ENCODE measurements around the gene PDE4D.
A peak's percentile ranks its signal among the peaks of the same experiment; 100 is the strongest.

The PDE4D gene

DNA sequence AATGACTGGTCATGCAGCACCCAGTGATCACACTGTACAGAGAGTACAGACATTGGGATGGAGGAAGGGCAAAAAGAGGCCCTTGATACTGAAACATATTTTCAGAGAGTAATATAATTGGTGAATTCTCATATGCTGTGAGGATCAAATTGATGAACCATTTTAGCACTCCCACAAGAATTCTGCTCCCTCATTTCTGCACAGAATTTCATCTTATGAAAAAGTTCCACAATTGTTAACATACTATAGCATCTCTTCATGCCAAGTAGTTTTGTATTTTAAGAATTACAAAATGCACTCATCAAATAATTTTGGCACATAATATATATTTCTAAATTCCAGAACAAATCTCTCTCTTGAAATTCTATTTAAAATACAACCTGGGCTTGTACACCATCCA lies 351.2 kb downstream of the PDE4D start:
- no peak for FAIRE-seq

DNA sequence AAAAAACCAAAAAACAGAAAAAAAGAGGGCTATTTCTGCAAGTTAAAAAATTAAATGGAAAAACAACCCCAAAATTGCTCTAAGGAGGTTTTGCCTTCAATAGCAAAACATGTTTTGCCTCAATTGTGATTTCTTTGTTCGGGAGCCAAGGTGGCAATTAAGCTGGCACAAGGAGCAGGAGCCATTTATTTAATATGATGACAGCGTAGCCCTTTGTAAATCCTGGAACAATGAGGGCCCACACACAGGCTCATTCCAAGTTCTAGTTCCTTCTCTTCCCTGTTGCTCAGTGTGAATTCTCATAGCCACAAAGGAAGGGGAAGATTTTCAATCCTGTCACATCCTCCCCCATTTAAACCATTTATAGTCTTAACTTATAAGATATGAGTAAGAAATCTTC lies 353.2 kb downstream of the PDE4D start:
- peak; percentile 45 for FAIRE-seq

DNA sequence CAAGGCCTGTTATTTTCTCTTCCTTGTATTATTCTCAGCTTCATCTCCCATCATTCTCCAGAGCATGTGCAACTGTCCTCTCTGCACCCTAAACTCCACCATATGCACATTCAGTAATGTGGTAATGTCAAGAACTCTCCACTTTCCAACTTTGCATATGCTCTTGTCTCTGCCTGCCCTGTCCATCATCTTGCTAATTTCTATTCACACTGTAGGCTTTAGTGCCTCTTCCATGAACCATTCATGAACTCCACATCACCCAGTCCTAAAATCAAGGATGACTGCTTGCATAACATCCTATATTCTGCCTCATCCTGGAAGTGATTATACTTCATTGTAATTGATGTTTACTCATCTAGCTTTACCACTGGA lies 354.8 kb downstream of the PDE4D start:
- FAIRE-seq, result no peak

DNA sequence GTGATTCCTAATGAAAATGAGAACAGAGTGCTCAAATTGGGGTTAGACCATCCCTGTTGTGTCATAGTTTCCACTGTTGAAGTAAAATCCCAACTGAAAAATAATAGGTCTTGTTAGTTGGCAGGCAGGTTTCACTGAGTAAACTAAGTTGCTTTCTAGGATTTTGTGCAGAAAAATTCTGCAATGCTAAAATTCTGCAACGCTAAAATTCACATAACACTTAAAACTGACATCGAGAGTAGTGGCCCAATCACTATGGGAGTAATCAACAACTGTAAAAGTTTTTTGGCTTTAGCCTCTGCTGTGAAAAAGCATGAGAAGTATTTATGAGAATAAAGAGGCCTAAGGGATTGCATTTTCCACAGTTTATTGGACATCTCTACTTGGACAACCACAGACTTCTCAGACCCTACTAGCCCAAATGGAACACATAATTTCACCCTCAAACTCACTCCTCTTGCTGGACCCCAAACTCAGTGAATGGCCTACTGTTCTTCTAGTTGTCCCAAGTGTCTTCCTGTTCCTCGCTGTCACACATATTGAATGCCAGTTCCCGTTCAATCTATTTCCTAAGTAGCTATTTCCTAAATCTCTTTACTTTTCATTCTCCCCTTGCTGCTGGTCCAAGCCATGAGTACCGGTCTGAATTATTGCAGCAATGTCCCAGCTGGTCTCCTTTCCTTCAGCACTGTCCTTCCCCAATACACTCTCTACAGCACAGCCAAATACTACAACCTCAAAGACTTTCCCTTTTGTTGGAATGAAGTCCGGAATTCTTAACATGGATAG lies 355.4 kb downstream of the PDE4D start:
- FAIRE-seq, result no peak

DNA sequence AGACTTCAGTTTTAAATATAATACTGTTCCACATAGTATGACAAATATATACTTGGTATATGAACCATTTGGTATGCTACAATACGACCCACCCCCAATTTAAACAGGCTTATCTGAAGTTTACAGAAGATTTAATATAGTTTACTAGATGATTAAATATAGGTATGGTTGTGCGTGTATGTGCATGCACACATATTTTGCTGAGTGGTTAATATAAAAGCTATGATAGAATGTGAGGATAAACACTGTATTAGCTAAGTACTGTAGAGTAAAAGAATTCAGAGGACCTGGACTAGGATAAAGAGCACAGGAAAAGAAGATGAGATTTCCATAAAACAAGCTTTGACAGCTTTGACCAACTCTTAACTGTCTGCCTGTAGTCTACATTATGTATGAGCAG lies 356.7 kb downstream of the PDE4D start:
- no peak for FAIRE-seq

DNA sequence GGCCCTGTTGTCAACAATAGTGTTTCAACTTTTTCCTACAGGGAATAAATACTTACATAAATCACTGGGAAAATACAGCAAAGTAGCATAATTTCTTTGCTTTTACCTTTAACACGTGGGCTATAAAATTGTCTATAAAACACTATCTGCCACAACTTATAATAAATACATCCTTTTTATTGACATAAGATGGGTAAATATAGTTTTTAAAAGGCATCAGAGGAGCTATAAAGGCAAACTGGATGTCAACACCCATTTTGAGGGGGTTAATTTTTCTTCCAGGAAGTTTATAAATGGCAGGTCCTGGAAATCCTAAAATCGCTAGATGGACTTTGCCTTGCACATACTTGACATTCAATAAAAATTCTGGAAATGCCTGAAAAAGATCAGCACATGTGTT lies 358.0 kb downstream of the PDE4D start:
- no peak for FAIRE-seq

DNA sequence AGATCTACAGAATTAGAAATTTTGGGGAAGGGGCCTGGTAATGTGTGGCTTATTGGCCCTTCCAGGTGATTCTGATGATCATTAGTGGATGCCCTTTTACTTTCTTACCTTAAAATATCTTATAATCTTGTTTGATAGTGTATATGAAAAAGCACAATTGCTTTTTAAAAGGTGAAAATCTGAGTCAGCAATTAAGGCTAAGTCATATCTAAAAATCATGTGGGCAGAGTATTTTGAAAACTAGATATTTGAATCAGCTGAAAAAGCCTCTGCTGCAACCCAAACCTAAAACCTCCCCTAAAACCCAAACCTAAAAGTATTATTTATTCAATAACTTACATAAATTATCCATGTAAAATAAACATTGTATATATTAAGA lies 359.8 kb downstream of the PDE4D start:
- no peak for FAIRE-seq

DNA sequence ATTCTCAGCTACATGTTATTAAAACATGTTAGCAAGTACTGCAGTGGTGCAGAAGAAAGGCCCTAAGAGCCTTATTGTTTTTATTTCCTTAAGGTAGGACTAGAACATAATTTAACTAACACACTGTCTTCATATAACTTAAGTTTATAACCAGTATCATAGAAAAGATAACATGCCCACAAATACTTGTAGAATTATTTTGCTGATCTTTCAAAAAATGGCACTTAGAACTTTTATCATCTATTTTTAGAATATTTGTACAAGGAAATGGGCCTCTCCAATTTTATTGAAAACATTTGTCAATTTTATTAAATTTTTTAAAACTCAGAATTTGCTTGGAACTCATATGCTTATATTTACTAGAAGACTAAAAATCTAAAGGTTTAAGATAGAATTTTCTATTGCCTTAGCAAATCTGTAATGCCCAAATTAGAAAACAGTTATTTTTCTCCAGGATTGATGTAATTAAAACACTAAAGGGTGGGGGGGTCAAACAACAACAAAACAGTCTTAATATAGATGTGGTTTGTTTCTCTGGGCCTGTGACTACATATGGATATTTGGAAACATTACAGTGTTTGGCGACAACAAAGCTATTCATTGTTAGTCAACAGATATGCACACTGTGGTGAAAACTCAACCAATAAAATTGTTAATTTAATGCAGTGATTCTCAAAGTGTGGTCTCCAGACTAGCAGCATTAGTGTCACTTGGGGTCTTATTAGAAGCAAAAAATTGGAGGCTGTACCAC lies 360.4 kb downstream of the PDE4D start:
- peak; percentile 38 for FAIRE-seq

DNA sequence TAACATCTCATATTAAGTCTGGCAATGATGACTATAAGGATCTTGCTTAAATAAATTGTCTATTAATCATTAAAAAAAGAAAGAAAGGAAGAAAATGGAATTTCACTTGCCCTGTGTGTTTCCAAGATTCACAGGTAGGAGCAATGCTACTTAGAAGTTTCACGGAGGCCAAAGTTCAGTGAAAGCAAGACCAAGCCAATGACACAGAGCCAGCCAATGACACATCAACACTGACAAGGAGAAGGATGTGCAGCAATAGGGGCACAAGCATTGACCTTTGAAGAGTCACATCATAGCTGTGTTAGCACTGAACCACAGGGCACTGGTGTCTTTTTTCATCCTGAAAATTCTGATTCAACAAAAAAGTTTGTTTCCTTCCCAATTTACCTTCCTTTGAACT lies 364.3 kb downstream of the PDE4D start:
- FAIRE-seq, result no peak

DNA sequence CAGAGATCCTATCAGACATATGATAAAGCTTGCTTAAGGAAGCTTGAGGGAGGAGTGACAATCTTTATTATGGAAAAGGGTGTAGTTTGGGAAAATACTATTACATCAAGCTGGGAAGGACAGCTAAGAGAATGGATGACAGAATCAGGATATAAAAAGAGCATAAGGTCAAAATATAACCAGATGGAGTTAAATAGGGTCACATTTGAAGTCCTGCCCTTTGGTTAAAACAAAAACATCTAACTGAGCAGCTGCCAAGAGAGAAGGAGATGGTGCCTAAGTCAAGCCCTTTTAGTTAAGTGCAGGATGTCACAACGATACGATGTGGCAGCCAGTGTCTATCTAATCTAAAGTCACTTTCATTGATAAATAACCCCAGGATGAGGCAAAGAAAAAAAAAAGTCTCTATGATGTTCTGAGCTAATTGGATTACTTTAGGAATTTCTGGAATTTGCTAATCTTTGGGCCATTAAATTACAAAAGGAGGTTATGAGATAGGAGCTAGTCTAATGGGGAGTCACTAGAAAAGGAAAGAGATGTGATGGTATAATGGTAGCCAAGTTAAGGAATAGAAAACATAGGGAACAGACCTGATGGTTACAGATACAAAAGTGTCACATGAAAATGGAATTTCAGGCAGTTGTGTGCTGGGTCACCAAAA lies 365.2 kb downstream of the PDE4D start:
- FAIRE-seq, result no peak

DNA sequence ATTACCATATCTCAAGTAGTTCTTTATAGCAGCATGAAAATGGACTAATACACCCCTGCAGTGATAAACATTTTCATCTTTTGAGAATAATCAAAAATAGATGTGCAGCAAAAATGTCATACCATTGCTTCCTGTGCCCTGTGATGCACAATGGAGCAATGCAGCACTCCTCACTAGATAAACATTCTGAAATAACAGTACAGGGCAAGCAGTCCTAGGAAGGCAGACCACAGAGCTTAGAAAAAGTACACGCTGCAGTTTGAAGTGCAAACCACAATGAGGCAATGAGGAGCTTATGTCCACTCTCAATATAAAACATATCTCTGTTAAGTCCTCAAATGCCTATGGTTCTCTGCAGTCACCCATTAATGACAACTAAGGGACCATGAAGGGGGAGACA lies 367.6 kb downstream of the PDE4D start:
- no peak for FAIRE-seq

DNA sequence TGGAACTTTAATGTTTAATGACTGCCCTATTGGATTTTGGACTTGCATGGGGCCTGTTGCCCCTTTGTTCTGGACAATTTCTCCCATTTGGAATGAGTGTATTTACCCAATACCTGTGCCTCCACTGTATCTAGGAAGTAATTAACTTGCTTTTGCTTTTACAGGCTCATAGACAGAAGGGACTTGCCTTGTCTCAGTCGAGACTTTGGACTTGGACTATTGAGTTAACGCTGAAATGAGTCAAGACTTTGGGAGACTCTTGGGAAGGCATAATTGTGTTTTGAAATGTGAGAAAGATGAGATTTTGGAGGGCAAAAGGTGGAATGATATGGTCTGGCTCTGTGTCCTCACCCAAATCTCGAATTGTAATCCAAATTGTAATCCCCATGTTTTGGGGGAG lies 368.2 kb downstream of the PDE4D start:
- FAIRE-seq, result no peak

DNA sequence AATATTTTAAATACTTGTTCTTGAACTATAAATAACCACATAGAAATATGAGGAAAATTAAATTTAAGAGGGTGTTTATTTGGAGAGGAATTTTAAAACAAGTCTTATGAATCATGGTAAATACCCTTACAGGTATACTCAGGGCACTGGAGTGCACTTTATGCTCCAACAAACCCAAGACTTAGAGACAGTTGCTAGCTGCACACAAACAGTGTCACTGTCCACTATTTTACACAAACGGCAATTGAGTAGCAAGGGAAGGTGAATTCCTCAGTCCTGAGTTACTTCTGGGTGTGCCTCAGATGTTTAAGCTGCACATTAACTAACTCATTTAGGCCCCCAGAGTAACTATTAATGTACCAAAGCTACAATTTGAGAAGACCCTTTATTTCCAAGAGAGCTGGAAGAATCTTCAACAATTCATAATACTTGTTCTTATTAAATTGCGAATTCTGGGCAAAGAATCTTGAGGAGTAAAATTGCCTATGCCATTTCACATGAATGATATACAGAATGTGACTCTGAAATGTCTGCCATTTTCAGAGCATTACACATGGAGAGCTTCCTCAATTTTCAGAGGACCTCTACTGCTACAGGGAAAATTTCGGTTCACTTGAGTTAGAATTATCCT lies 371.2 kb downstream of the PDE4D start:
- no peak for FAIRE-seq

DNA sequence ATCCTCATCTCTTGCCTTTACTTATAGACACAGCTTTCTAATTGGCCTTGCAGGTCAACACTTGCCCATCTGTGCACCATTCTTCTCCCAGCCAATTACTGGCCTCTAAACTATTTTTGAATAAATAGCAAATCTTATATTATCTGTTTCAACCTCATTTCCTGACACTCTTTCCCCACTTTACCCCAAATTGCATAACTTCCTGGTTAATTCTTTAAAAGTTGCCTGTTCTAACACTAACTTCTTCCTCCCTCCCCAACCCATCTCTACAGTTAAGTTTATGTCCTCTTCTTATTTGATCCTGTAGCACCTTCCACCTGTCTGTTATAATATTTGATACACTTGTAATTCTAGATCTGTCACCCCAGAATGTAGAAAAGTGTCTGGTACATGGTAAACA lies 372.1 kb downstream of the PDE4D start:
- FAIRE-seq, result no peak

DNA sequence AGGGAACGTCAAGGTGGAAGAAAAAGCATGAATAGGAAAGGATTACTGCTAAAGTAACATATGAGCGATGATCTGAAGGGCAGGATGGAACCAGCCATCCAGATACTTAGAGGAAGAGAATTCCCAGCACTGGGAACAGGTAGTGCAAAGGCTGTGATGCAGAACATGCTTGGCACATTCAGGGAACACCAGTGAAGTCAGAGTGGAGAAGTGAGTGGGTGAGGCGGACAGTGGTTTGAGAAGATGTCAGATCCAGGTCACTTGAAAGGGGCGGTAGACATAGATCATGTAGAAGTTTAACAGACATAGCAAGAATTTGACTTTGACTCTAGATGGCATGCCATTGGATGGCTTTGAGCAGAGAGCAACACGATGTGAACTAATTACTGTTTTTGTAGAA lies 374.2 kb downstream of the PDE4D start:
- no peak for FAIRE-seq

DNA sequence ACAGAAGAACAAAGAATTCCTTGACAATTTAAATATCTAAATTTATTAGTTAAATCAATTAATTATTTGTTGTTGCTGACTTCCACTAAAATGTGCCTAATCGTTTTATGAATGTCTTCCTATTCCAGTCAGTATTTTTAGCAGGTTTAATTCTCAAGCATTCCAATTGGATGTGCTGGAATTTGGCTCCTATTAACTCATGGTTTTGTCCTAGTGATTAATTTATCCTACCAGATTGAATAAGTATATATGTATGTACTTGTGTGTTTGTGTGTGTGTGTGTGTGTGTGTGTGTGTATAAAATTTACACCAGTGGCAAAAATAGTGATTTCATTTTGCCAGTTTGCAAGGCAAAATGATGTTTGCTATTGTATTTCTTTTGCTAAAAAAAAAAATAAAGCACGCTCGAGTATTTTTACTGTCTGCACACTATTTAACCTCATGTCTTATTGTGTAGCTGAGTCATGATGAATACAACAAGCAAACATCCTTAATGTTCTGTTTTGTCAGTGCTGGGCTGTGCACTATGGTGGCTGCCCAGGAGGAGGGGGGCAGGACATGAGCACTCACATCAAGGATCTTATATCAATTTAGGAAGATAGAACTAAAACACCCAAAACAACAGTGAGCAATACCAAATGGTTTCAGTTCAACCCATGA lies 375.5 kb downstream of the PDE4D start:
- no peak for FAIRE-seq

DNA sequence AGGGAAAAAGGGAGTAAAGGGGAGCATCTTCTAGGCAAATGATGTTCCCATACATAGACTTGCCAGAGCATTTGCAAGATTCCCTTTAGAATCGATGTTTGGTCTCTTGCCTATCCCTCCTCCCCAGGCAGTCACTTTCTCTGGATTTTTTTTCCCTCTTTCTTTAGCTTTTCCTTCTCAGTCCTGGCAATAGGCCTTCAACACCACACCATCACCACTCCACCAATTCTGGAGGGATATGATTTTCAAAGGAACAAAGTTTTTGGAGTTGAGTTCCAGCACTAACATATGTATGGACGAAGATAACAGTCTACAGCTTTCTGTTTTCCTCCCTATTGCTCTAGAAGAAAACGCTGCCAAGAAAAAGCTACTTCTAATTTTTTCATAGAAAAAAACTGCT lies 377.4 kb downstream of the PDE4D start:
- FAIRE-seq, result no peak

DNA sequence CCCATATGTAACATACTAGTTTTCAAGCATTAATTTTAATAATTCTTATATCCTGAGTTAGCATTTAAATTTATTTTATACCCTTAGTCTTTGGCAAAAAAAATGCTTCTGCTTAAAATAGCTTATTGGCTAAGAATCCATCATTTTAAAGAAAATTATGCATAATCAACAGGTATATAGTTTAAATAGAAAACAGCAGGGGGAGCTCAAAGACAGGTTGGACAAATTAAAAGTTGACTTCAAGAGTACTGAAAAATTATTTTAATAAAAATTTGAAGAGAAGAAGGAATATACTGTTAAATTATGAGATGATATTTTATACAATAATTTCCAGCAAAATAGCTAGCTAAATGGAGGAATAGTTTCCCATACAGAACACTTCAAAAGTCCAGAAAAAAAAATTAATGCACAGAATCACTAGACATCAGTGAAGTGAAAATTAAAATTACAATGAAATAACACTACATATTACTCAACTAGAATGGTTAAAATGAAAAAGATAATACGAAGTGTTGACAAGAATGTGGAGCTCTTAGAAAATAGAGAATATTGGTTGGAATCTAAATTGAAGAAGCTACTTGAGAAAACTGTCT lies 387.1 kb downstream of the PDE4D start:
- peak; percentile 99 for FAIRE-seq

DNA sequence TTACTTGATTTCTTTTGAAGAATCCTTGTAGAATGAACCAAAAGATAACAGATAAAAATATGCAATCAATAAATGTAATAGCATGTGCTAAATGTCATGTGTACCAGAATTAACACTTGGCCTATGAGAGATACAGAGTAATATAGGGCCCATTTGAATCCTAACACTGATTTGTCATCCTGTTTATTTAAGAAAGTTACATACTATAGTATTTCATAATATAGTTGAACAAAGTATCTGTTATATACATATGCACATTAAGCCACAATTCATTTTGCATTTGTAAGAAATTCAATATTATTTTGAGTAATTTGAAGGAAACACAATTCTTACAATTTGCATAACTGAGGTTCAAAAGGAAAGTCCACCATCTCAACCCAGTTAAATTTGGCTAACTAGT lies 389.5 kb downstream of the PDE4D start:
- no peak for FAIRE-seq

DNA sequence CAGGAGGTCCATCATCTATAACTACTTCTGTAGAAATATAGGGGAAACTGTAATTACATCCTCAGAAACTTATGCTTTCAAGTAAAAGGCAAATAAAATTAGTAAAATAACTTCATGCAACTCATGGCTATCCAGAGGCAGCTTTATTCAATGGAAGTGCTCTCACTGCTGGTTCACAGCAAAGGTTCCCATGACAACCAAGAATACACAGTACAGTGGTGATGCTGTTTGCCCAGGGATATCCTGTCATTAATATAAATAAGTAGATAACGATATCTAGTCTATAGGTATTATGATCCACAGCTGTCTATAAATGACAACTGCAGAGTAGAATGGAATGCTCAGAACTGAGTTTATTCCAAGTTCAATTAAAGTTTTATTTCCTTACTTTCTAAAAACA lies 390.3 kb downstream of the PDE4D start:
- peak; percentile 58 for FAIRE-seq

DNA sequence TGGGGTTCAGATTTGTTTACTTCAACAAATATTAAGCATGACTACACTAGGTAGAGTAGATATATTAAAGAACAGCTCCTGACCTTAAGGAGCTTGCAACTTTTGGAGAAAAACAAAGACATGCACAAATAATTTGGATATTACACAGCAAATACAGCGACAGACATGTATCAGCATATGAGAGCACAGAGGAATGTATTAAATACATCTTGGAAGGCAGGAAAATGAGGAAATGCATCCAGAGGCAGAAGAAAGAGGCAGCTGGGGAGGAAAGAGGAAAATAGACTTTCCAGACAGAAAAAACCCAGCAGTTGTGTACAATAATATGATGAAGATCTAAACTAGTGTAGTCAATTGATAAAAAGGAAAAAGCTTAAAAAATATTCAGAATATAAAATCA lies 392.2 kb downstream of the PDE4D start:
- no peak for FAIRE-seq

DNA sequence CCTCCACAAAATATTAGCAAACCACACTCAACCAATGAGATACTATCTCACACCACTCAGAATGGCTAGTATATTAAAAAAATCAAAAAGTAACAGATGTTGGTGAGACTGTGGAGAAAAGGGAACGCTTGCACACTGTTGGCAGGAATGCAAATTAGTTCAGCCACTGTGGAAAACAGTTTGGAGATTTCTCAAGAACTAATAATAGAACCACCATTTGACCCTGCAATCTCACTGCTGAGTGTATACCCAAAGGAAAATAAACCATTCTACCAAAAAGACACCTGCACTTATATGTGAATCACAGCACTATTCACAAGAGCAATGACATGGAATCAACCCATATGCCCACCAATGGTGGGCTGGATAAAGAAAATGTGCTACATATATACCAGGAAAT lies 393.5 kb downstream of the PDE4D start:
- FAIRE-seq, result no peak

DNA sequence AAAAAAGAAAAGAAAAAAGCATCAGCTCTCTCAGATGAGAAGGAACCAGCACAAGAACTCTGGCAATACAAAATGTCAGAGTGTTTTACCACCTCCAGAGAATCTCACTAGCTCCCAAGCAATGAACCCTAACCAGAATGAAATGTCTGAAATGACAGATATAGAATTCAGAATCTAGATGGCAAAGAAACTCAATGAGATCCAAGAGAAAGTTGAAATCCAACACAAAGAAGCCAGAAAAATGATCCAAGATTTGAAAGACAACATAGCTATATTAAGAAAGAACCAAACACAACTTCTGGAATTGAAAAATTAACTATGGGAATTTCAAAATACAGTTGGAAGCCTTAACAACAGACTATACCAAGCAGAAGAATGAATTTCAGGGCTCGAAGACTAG lies 396.3 kb downstream of the PDE4D start:
- no peak for FAIRE-seq

Data from islet of Langerhans (tissue), 1 donor.